Measurements from ENCODE around the gene GUCY1A1.

Gene GUCY1A1

DNA sequence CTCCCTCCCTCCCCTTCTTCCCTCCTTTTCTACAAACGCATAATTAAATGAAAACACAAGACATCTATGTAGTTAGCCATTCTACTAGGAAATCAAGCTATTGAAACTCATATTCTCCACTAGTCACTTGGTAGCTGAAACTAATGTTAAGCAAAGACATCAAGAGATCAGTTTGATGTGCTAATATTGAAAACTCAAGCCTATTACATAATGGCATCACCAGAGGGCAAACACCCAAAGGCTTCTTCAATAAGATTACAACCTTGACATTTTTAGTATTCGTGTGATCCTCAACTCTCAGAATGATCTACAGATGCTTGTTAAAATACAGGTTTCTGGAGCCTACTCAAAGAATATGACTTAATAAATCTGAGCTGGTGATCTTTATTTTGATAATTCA, 6.2 kb upstream of the GUCY1A1 start:
- no peak for DNase-seq

DNA sequence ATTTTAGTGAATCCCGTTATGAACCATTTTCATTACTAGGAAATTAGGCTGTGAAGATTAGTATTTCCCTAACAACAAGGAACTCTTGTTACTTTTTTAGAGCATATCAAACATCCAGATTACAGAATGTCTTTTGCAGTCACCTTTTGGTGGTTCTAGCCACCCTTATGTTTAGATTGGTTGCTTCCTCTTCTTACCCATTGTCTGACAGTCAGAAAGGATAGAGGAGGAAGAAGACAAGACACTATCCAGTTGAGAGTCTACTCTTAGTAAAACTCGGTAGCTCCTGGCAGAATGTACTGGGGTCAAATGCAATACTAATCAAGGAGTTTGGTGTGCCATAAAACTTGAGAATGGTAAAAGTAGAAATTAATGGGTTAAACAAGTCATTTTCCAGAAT, 1.6 kb upstream of the GUCY1A1 start:
- no peak for DNase-seq

DNA sequence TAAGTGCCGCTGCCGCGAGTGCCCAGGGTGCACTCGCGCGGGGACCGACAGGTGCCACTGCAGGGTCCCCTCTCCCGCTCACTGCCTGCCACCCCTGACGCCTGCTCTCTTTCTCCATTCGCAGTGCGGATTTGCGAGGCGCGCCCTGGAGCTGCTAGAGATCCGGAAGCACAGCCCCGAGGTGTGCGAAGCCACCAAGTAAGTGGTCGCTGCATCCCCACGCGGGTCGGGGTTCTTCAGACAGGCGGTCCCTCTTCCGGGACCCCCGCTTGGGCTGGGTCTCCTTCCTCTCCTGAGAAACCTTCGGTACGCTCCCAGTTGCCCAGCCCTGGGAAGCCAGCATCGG, 547 bp downstream of the GUCY1A1 start:
- DNase-seq: no peak

DNA sequence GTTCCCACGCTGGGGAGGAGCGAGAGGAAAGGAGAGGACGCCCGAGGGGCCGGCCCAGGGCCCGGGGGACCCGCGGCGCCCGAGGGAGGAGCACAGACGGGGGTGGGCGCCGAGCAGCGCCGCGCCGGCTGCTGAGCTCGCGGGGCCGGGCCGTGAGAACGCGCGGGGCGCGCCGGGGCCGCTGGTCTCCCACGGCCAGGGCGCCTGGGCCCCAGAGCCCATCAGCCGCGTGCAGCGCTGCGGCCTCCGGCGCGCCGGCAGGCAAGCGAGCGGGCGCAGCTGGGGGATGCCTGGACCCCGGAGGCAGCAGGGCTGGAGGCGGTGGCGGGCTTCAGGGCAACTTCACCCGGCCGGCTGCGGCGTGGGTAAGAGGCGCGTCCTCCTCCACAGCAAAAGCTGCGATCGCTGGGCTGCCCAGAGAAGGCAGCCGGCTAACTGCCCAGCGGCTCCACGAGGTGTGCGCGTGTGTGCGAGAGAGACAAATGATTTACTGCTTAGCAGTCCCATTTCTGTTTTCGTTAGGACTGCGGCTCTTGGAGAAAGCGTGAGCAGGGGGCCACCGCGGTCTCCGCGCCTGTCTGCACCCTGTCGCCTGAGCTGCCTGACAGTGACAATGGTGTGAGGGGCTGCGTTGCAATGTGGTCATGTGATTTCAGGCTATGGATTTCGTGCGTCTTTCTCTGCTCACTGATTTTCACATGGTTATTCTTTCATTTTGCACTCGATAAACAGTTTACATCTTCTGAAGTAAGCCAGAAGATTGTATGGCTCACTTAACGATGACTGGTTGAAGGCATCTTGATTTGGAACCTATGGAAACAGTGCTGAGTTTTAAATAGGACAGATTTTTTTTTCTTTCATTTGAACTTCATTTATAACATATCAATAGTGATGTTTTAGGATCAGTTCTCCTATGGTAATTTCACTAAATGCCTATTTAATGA, 1.2 kb downstream of the GUCY1A1 start:
- peak; percentile 20 for DNase-seq

DNA sequence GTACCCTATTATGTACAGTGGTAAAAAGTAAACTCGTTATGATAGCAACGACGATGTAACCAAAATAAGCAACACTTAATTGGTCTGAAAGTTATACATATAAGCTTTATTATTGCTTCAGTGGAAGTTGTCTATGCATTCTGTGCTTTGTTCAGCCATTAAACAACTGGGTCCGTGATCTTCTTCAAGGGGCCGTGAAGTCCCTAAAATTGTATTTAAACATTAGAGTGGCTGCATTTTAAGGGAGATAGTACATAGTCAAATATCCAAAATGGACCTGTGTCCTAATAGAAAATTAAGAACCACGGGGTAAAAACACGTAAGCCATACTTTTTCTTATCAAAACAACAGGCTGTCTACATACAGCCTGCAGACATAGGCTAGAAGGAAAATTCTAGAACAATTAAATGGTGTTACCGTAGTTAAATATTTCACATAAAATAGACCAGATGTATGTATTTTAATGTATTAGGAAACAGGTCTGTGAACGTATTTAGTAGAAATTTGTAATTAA, 2.1 kb downstream of the GUCY1A1 start:
- no peak for DNase-seq

DNA sequence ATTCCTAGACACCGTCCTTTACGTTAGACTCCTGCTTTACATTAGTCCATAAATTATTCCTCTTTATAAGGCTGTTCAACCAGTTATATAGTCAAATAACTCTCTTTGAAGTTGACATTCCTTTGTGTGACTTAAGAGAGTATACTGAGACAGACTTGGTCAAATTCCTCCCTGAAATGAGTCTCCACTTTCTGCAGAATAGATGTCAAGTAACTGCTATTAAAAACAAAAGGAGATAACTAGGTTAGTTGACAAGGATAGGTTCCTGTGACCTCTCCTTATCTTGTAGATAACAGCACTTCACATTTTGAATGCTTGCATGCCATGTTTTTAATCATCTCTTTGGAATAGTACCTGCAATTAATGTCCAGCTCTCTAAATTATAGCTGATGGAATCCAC, 5.7 kb downstream of the GUCY1A1 start:
- DNase-seq: no peak

DNA sequence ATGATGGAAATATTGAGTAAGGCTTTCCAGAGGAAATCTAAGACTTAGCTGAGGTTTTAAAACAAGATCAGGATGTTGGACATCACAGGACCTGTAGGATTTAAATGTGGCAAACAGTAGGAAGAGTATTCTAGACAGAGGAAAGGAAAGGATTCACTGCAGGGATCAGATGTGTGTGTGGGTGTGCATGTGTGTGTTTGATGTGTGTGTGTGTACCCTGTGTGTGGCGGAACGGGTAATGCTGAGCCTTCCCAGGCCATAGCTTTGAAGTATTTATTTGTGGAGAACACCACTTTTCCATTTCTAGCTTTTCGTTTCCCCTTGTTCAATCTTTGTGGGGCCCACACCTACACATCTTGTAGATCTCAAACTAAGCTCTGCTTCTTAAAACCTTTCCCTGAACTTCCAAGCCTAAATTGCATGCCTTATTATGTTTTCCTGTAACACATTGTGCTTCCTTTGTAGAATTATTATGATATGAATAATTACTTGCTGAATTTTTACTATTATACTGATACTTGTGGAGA, 6.9 kb downstream of the GUCY1A1 start:
- DNase-seq: no peak

DNA sequence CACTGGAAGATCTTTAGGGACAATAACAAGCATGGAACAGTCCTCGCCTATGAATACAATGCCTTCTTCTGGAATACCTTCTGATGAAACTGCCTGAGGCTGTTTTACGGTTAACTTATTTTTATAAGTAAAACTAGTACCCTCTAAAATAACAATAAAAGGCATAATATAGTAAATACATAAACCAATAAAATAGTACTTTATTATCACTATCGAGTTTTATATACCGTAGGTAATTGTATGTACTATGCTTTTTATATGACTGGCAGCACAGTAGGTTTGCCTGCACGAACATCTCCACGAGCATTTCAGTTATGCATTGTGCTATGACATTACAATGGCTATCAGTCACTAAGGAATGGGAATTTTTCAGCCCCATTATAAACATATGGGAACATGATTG, 8.0 kb downstream of the GUCY1A1 start:
- DNase-seq: no peak

DNA sequence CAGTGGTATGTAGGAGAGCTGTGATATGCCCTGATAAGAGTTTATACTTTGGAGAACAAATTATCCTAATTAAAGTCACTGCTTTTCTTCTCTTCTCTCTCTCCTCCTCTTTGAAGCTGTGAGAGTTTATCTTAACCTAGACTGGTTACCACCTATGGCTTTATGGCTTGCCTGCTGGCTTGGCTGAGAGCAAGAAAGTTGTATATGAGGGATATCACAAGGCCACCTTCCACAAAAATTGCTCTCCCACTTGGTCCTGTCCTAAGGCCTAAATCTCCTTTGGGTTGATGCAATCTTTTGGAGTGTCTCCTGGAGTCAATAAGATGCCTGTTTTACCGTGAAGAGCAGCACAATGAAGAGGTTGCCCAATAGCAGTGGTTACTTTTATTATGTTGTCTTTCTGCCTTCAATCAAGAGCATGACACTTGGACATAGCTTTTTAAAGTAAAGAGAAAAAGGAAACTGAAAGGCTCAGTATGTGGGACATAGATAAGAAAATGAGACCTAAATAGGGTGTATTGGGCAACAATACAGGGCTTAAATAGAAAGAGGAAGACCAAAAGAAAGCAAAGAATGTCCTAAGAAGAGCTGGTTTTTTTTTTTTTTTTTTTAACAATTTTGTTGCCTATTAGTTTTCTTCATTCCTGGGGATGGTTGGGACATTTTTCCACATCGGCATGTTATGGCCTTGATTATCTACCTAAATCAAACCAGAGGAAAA, 9.2 kb downstream of the GUCY1A1 start:
- no peak for DNase-seq

DNA sequence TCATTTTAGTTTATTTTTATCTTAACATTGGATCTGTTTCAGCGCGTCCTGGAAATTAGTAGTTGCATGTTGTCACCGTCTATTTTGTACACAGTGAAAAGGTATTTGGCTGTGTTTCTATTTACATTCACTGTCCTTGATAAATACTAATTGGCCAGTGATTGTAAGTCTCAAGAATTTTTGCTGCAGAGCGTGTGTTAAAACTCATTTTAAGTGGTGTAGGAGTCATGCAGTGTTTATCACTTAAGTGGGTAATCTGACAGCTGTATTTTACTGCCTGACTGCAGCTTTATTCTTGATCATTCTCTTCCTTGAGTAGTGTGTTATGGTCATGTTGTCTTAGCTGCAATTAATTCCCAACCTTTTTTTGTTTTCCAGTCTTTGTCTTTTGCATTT, 9.8 kb downstream of the GUCY1A1 start:
- no peak for DNase-seq

DNA sequence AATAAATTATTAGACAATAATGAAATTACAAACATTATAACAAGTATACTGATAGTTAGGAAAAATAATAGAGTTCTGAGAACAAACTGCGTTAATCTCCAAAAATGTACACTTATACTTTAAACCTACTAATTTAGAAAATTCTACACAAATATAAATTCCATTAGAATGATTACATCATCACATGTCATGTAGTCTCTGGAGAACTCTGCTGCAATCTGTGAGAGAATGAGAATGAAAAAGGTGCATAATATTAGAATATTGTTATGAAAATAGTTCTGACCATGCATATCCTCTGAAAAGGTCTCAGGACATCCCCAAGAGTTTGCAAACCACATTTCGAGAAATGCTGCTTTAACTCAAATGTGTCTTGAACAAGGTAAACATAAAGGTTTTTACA, 11.4 kb downstream of the GUCY1A1 start:
- DNase-seq: no peak

DNA sequence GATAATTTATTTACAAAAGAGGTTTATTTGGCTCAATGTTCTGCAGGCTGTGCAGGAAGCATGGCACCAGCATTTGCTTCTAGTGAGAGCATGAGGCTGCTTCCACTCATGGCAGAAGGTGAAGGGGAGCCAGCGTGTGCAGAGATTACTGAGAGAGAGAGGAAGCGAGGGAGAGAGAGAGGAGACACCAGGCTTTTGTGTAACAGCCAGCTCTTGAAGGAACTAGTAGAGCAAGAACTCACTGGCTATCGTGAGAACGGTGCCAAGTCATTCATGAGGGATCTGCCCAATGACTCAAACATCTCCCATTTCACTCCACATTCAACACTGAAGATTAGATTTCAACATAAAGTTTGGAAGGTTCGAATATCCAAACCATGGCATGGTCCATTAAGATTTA, 12.7 kb downstream of the GUCY1A1 start:
- no peak for DNase-seq

DNA sequence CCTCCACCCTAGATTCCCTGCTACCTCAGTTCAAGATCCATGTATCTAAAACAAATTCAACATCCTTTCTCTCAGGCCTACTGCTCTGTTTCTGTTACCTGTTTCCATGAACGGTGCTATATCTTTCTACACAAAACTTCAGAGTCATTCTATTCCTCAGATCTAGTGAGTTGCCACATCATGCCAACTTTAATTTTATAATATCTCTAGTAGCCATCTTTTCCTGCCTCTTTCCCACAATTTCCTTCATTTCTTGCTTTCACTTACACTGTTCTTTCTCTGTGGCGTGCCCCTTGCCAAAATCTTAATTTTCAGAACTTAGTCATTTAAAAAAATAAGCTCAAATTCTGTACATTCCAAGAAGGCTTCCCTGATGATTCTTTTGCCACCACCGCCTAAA, 15.2 kb downstream of the GUCY1A1 start:
- DNase-seq: no peak

DNA sequence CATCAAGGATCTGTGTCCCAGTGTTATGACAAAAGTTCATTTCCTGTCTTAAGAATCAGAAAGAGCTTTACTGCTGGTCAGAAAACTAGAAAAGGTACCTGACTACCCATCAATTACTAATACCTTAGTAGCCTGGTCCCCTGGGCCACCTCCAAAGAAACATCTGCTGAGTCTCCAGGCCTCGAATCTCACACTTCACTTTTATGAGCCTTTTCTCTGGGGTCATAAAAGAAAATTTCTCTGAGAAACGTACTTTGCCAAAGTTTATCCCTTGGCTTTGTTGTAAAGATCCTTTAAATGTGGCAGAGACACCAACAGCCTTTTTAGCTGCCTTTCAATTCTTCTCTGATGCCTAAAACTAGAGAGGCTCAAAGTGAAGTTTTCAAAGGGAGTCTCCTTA, 17.8 kb downstream of the GUCY1A1 start:
- DNase-seq: no peak

DNA sequence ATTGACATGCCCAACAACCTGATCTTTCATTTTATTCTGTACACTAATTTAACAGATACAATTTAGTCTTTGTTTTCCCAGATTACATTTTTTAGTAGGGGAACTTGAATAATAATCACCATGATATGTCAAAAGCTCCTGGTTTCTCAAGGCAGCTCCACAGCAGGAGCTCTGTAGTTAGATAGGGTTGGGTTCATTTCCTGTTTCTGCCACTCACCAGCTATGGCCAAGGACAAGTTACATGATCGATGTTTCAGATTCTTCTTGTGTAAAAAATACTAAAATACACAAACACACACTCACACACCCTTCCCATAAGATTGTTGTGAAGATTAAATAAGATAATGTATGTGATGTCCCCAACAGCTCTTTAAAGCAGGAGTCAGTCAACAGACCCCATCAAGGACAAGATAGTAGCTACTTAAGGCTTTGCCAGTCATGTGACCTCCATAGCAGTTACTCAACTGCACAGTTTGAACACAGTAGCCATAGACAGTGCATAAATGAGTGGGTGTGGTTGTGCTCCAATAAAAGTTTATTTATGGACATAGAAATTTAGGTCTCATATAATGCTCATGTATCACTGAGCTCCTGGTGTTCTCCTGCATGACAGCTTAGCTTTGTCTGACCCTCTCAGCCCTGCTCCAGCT, 18.4 kb downstream of the GUCY1A1 start:
- no peak for DNase-seq

DNA sequence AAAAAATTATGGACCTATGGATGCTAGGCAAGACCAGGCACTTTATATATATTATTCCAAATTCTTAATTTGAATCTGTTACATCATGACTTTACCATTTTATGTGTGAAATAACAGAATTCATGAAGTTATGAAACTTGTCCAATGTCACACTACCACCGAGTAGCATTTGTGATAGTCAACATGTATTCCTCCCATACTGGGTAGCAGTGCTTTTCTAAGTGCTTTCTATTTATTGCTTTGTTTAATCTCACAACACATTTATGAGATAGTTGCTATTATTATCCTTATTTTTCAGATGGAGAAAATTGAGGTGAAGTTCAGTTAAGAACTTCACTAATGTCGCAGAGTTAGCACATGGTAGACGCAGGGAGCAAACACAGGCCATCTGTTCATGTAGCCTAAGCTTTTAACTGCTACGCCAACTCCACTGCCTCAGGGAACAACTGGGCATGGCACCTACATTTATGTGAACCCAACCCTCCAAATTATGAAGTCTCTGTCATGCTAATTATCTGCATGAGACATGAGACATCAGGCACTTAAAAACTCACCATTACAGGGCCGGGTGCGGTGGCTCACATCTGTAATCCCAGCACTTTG, 20.8 kb downstream of the GUCY1A1 start:
- DNase-seq: no peak

DNA sequence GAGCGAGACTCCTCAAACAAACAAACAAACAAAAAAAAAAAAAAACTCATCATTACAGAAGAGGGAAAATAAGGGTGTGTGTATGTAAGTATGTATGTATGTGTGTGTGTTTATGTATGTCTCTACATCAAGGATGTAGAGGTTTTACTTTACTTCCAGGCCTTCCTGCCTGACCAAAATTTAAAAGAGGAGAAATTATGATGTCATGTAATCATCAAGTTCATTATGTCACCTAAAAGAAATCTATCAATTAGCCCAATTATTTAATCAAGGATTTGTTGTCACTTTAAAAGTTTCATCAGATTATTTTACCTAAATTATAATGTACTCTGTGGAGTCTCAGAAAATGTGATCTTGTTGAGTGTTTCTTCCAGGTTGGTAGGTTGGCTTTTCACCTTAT, 21.6 kb downstream of the GUCY1A1 start:
- no peak for DNase-seq

DNA sequence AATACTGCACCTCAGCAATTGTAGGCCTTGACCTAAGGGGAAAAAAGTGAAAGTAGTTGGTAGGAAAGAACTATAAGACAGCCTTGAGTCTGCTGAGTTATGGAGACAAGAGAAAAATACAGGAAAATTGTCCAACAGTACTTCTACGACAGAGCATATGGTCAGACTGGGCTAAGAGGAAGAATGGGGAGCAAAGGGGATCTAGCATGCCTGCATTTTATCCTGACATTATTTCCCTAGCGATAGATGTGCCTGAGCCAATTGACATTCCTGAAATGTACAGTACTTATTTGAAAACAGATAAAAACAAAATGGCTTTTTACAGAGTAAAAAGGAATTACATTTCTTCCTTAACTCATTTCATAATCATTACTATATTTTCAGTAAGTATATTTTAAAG, 22.2 kb downstream of the GUCY1A1 start:
- DNase-seq: no peak

DNA sequence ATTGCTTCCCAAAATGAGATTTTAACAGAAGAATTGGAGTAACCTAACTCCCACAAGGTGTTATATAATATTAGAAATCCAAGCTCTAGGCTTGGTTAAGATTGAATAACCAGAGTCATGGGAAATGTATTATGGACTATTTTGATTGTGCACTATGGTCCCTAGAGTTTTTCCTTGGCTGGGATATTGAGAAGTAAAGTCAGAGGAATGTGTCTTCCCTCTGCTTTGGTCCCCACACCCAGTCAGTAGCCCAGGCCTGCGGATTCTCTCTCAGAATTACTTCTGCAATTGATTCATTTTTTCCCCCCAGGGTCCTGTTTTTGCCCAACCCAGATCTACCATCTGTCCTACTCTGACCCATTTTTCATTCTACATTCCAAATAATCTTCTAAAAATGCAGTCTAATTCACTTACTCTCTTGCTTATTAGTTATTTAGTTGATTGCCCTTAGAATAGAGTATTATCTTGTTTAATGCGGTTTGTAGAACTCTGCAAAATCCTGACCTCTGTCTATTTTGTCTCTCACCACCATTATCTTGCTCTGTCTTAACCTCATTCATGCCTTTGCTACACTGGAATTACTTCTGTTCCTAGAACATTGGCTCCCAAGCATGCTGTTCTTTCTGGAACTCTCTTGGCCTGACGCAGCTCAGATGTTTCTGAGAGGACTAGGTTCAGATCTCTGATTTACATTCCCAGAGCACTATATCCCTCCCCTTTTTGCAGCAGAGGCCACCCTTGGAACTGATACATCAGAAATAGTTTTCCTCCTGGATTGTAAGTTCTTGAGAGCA, 23.6 kb downstream of the GUCY1A1 start:
- DNase-seq: no peak

DNA sequence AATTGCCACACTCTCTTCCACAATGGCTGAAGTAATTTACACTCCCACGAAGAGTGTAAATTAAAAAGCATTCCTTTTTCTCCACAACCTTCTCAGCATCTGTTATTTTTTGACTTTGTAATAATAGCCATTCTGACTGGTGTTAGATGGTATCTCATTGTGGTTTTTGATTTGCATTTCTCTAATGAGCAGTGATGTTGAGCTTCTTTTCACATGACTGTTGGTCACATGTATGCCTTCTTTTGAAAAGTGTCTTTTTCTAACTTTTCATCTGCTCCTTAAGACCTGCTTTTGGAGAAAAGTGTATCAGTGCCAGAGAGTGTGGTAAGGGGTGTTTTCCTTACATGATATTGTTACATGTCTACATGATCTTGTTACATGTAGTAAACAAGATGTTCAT, 25.7 kb downstream of the GUCY1A1 start:
- DNase-seq: no peak

DNA sequence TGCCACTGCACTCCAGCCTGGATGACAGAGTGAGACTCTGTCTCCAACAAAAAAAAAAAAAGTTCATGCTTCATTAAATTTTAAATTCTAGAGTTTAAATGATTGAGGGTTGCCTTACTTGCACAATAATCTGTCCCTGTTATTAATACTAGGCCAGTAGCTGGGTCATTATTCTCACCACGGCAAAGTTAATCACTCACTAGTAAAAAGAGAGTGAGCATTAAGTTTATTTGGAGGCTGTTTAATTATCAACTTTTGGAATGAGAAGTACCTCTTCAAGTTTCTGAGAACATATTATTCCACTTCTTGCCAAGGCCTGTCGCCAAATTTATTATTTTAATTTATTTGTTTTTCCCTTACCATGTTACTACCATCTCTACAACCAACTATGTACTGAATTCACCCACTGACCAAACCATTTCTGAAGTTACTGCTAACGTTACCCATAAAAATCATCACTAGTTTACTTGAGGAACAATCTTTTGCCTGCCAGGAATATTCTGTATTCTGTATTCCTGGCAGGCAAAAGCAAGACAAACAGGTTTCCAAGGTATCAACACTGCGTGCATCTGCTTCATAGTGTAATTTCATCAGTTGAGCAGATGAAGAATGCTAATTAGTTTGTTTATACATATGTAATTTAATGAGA, 26.5 kb downstream of the GUCY1A1 start:
- no peak for DNase-seq
